Stimulated activated CD8-positive, alpha-beta memory T cell treated with anti-CD3 and anti-CD28 coated beads, Interleukin-7, amount 100 ng/mL, for 48 hours (primary cell): ENCODE results near the gene C1QTNF9.
"Not testable (repeated sequence)": the region's sequence is repeated elsewhere in the genome, so short reads cannot be mapped to it uniquely, and the experiment has no call there.

Experiments used
- DNase-seq, 2 donors: peaks; one replicate each; pipeline ENCODE4 v3.0.0-alpha.2; 2020; ENCODE audit warnings: low read depth in 1 of 2; ENCODE audit errors: extremely low read depth in 1 of 2

The C1QTNF9 gene

DNA sequence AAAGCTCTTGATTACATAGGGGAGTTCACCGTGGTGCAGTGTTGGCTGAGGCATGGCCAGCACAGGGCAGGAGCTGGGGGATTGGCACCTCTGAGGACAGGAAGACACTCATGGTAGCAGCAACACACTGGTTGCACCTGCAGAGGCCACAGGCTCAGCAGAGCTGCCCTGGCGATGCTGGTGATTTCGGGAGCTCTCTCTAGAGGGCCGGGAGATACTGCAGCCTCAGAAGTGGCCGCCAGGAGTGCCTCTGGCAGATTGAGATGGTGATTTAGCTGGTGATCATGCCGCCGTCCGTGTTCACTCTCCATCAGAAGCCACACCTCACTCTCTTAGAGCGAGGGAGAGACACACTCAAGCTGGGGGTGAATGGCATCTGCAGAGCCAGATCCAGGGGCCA is 49.9 kb downstream of the C1QTNF9 start:
- not testable (repeated sequence) for DNase-seq

DNA sequence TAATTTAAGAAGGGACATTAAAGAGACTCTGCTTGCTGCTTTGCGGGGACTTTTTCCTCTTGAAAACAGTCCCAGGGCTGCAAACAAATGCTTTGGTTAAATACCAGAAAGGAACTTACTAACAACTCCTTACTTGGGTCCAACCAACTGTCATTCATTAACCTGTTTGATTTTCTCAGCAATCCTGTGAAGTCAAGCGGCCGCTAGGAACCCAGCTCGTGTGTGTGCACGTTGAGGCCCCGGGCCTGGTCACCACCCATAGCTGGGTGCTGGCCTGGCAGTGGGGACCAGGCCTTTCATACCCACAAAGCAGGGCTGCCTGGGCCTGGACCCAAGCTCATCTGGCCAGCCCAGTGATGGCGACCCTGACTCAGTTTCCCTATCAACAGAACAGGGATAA is 50.7 kb downstream of the C1QTNF9 start:
- DNase-seq: no peak

DNA sequence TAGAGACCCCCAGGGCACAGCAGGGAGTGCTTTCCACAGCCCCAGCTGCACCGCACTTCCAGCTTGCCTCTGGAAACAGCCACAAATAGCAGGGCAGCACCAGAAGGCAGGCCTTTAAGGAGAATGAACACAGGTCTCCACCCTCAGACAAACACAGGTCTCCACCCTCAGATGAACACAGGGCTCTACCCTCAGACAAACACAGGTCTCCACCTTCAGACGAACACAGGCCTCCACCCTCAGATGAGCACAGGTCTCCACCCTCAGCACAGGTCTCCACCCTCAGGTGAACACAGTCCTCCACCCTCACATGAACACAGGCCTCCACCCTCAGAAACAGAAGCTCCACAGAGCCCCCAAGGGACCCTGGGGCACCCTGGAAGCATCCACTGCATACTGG is 51.7 kb downstream of the C1QTNF9 start:
- no peak for DNase-seq

DNA sequence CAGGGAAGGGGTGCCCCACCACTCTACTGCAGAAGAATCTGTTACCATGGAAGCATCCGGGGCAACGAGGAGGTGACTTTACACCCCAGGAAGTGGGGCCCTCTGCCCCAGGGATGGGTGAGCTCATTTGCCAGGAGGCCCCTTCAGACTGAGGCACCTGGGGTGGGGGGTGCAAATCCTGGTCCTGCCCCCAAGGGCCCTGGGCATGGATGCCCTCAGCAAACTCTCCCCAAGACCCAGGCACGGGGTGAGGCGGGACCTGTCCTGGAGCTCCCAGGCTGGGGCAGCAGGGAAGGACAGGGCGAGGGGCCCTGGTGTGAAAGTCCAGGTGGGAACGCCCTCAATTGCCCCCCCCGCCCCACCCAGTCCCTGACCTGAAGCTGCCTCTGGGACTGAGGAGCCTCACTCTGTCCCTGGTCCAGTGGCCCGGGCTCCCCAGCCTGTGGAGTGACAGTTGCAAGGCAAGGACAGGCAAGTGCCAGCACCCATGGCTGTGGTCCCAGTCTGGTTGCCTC is 52.5 kb downstream of the C1QTNF9 start:
- DNase-seq: no peak

DNA sequence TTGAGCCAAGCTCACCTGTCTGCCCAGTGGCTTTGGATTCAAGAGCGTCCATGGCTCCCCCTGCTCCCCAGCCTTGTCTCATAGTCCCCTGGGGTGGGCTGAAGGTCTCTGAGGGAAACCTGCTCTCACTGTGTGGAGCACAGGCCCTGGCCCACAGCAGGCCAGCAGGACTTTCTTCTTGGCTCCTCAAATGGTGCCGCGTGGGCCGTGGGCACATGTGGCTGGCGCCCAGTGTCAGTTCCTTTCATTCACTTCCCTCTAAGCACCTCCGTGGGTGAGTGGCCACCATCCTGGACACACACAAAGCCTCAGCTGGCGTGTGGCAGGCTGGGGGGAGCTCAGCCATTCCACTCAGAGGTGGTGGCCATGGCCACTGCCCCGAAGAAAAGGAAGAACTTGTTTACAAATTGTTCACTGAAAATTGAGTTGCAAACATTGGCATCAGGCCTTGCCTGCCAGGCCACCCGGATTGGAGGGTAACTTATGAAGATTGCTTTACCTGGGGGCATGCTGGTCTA is 53.1 kb downstream of the C1QTNF9 start:
- no peak for DNase-seq

DNA sequence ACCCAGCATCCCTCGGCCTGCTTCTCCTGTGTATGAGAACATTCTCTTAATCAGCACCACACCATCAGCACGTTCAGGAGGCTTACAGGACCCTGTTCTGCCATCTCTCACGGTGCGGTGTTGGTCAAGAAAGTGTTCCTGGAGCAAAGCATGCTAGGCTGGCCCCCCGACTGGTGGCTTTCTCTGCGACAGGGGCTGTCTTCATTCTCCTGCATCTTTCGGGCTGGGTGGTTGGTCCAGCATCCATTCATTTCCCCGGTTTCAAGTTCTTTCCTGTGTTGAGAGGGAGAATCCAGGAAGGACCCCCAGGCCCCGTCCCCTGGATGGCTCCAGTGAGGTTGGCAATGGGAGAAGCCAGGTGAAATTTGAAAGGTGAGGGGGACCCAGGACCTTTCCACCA is 55.8 kb downstream of the C1QTNF9 start:
- DNase-seq: no peak

DNA sequence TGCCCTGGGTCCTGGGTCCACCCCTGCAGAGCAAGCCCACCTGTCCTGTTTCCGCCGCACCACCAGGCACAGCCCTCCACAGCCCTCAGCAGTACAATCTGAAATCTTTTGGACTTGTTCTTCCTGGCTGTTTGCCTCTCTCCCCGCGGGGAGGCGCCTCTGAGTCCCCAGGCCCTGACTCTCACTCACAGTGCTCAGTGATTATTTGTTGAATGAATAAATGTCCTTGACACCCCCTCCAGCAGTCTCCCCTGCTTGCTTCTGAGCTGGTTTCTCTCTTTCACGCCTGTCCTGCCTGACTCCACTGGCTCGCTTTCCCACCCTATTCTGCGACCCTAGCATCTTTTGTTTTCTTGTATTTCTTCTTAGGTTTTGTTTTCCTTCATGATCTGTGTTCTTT is 56.9 kb downstream of the C1QTNF9 start:
- DNase-seq: not testable (repeated sequence)

DNA sequence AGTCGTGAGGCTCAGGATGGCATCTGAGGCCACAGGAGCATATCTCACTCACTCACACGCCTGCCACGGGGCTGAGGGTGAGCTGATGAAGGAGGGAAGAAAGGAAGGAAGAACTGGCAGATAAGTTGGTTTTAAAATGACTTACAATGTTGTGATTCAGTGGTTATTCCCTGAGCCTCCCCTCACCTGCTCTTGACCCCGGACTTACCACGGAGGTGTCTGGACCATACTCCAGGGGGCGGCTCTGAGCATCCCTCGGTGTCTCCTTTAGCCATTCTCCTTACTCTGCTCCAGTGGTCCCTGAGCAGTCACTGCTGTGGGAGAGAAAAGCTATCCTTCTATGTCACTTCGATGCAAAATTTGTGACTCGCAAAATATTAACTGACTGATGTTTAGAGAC is 61.9 kb downstream of the C1QTNF9 start:
- DNase-seq: not testable (repeated sequence)
